GM18519 (cell line): Measurements from ENCODE around the gene CCNI.

Experiments used
- ATAC-seq: cut with Tn5 transposase; IDR thresholded peaks from one replicate; pipeline ENCODE4 v1.9.1; 2021; ENCODE audit warnings: mild to moderate bottlenecking, moderate library complexity; ENCODE audit not compliant: unreplicated experiment, low FRiP score

Gene CCNI

DNA sequence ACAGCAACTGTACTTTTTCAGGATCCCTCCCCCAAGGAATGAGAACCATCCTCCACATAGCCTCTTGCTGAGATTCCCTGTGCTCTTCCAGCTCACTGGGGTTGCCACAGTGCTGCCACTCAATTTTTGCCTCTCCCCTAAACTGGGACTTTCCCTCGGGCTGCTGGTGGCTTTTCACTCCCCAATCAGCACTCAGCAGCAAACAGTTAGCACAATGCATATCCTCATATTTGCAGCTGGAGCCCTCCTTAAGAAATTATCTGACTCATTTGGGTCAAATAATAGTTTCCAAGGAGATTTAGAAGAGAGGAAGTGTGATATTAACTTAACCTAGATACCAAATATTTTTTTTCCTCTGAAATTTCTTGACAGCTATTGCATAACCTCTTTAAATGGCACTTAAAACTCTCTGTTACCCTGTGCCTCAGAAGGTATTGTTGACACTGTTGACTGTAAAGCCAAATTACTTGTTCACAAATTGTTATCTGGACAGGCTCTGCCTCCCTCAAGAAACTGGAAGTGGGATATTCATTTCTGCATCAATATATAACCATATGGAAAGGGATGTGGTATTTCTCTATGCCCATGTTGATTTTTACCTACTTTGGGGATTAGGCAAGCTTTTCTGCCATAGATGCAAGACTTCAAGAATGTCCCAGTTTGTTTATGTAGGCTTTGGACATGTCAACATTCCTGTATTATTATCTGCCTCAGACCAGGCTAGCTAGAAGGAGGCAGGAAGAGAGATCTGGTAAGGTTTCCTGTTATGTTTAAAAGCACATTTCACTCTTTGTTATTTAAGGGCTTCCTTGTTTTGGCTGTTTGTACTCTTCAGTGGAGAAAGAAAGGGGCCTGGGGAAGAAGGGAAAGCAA lies 68.2 kb downstream of the CCNI start:
- ATAC-seq, result no peak

DNA sequence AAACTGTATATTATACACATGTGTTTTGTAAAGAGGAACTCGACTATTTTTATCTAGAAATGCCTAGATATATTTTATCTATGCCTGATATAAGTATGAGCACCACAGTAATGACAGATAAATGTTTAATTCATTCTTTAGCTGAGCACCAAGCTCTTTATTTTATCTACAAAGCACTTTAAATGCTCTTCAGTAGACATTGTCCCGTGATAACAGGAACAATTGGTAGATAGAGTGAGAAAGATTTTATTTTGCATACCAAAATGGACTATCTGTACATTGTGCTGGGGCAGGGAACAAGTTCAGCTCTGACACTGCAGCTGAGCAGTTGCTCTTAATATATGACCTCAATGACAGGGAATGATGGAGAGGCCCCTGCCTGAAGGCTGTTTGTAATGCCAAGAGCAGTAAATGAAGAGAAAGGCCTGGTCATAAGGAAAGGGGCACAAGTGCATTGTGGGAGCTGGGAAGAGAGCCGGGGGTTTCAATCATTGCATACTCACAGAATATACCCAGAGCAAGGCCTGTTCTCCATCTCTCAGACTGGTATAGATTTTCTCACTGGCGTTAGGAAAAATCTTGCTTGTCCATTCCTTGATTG lies 68.9 kb downstream of the CCNI start:
- no peak for ATAC-seq

DNA sequence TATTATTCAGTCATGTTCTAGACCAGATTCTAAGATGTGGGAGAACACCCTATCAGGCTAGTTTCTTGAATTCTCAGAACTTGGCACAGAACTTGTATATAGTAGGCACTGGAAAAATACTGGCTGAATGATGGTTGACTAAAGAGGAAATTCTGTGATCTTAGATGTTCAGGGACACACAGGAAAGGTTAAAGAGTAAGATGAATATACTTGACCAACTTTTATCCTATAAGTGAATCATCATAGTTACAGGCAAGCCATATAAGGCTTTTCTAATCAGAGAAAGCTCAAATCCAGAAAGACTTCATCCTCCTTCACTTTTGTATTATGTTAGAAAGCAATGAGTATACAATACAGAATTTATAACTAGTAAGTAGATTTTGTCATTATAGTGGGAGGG lies 72.4 kb downstream of the CCNI start:
- no peak for ATAC-seq

DNA sequence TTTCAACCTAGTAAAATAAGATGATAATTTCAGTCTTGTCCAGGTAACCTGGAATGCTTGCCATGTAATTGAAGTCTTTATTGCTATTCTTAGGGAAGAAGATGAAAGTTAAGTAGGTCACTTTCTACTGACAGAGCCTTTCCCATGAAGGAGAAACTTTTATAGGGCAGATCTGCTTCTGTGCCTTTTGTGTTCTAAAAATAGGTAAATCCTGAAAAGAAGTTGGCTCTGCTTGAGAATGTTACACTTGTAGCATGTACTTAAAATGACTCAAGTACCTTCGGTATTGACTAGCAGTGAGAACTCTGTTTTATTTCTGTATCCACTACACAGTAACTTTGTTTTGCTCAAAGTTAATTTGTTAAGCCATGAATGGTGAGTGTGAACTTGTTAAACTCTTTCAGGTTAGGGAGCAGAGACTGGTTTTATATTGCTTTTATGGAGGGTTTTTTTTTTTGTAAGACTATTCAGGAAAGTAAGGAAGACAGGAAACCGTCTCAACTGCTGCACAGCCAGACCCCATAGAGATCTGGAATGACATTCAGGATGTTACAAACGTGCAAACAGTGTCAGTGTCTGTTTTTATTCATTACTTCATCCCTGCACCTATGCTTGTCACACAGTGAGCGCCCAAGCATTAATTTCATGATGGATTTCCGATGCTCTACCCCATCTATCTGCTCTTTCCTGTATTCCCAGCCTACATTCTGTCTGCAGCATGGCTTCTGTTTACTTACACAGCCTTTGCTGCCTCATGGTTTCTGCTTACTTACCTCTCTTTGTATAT lies 73.3 kb downstream of the CCNI start:
- no peak for ATAC-seq

DNA sequence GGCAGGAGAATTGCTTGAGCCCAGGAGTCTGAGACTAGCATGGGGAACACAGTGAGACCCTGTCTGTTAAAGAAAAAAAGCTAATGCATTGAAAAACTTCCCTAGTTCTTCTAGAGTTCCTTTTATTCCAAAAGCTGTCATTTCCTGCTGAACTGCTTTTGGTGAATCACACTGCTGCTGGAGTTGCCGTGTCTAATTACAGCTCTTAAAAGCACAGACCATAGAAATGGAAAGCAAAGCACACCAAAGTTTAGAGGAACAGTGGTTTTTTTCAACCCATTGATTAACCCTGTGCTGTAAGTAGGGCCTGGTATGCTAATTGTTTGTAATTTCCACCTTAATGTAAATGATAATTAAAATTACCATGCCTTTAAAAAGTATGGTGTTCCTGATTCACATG lies 73.9 kb downstream of the CCNI start:
- no peak for ATAC-seq

DNA sequence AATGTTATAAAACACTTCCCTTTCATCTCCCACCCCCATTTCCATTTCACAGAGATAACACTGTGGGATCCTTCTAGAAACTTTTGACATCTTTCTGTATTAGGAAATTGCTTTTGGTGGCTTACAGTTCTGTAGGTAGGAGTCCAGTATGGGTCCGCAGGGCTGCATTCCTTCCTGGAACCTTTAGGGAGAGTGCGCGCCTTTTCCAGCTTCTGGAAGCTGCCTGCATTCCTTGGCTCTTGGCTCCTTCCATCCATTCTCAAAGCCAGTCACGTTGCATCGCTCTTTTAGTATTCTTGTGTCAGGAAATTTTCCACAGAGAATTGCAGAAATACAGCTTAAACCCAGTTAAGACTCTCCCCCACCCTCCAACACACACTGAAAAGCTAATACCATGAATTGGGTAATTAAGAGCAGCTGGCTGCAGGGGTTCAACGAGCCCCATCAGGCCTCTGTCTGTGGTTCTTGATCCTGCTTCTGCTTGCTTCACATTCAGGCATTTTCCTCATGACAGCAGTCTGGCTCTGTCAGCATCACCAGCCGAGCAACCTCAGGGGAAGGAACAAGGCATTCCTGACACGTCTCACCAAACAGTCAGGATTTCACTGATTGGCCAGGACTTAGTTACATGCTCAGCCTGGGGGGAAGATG lies 77.4 kb downstream of the CCNI start:
- no peak for ATAC-seq

DNA sequence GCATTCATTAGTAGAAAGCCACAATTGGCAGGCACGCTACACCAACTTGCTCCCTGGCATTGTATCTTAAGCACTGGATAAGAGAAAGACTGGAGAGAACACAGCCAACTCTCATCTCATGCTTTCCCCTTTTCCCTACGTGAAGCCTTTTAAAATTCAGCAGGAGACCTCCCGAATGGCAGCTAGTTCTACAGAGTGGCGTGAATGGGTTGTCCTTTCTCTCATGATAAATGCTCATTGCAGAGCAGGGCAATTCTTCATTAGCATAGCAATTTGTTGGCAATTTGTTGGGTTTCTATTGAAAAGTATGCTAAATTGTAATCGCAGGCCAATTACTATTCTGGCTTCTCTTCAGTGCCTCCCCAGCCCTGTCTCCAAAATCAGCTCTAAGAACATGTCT lies 78.3 kb downstream of the CCNI start:
- ATAC-seq, result no peak
